ENCODE measurements around the gene MGLL.

The MGLL gene

GRCh38 chr3:127773752-127774395 lies 48.4 kb downstream of the MGLL start:
- peak overlapping the region in 1 of 3 experiments; percentile 74 for H3K27ac Mint-ChIP-seq
- peaks cover 37% of the 10 kb centered on the region for H3K4me1 Mint-ChIP-seq
- no peak overlapping the region for H3K4me3 Mint-ChIP-seq
- peaks cover 10% of the 10 kb centered on the region for H3K9me3 Mint-ChIP-seq
- H3K36me3 Mint-ChIP-seq (ENCODE audit: low read depth) = peaks cover 14% of the 10 kb centered on the region
- no peak for TF ChIP-seq CTCF (IDR thresholded peaks at IDR 0.05; ENCODE audit: unreplicated experiment in 3 of 3)
- no peaks in the 10 kb centered on the region for H3K27me3 Mint-ChIP-seq (ENCODE audit: low read depth)

- Mint-ChIP-seq H3K9me3 (peaks cover 18% of the 10 kb centered on the region), H3K27ac (peak overlapping the region in 1 of 3 experiments; percentile 44), H3K36me3 (ENCODE audit: low read depth) (peaks cover 21% of the 10 kb centered on the region), H3K4me3 (no peak overlapping the region), H3K4me1 (peaks cover 37% of the 10 kb centered on the region), H3K27me3 (ENCODE audit: low read depth) (no peaks in the 10 kb centered on the region)
- TF ChIP-seq CTCF (IDR thresholded peaks at IDR 0.05; ENCODE audit: unreplicated experiment in 3 of 3) = no peak
These were observed 49.2 kb downstream of the MGLL start for GRCh38 chr3:127772827-127773751.

GRCh38 chr3:127772273-127772672 lies 50.0 kb downstream of the MGLL start:
- H3K4me1 Mint-ChIP-seq = peaks cover 37% of the 10 kb centered on the region
- no peak for TF ChIP-seq CTCF (IDR thresholded peaks at IDR 0.05; ENCODE audit: unreplicated experiment in 3 of 3)
- no peaks in the 10 kb centered on the region for H3K27me3 Mint-ChIP-seq (ENCODE audit: low read depth)
- H3K36me3 Mint-ChIP-seq (ENCODE audit: low read depth) = peaks cover 21% of the 10 kb centered on the region
- H3K9me3 Mint-ChIP-seq = peaks cover 22% of the 10 kb centered on the region
- peak overlapping the region in 1 of 3 experiments; percentile 44 for H3K27ac Mint-ChIP-seq
- no peak overlapping the region for H3K4me3 Mint-ChIP-seq

GRCh38 chr3:127771746-127772145 lies 50.6 kb downstream of the MGLL start:
- Mint-ChIP-seq H3K4me3 (no peak overlapping the region), H3K27me3 (ENCODE audit: low read depth) (no peaks in the 10 kb centered on the region), H3K27ac (no peak overlapping the region), H3K9me3 (peaks cover 22% of the 10 kb centered on the region), H3K36me3 (ENCODE audit: low read depth) (peaks cover 17% of the 10 kb centered on the region), H3K4me1 (peaks cover 33% of the 10 kb centered on the region)
- no peak for TF ChIP-seq CTCF (IDR thresholded peaks at IDR 0.05; ENCODE audit: unreplicated experiment in 3 of 3)

GRCh38 chr3:127770671-127771355 lies 51.5 kb downstream of the MGLL start:
- Mint-ChIP-seq H3K9me3 (peaks cover 21% of the 10 kb centered on the region), H3K4me1 (peaks cover 24% of the 10 kb centered on the region), H3K27me3 (ENCODE audit: low read depth) (no peaks in the 10 kb centered on the region), H3K36me3 (ENCODE audit: low read depth) (peaks cover 15% of the 10 kb centered on the region), H3K27ac (peak overlapping the region in 1 of 3 experiments; percentile 37), H3K4me3 (no peak overlapping the region)
- no peak for TF ChIP-seq CTCF (IDR thresholded peaks at IDR 0.05; ENCODE audit: unreplicated experiment in 3 of 3)
